Thoracic aorta (tissue), 2 donors: Measurements from ENCODE around the gene TENM4. TPM values are rescaled to one million over a fixed set of nuclear protein-coding genes. Genes with fewer than 3 reads are reported as not detected.

ENCODE experiments used
- ATAC-seq: fragments of 150-250 bp; one replicate; pipeline ENCODE4 v1.8.0; 2017; ENCODE audit warnings: low read depth; ENCODE audit not compliant: insufficient number of reproducible peaks, low FRiP score
- DNase-seq: peaks from one replicate; pipeline ENCODE4 v3.0.0-alpha.2; 2020; ENCODE audit warnings: low spot score
- H3K27ac ChIP-seq, 2 donors: fragments of 200-600 bp; sonication (generic); 1 replicate in 1 of 2; 2 replicates in 1 of 2; pipeline ENCODE4 v1.5.1; 2016; ENCODE audit warnings: mild to moderate bottlenecking in 2 of 2, moderate library complexity in 2 of 2
- H3K27me3 ChIP-seq: fragments of 200-600 bp; sonication (generic); replicated peaks from 2 replicates; pipeline ENCODE4 v1.6.0; 2016; ENCODE audit warnings: mild to moderate bottlenecking; ENCODE audit not compliant: insufficient read depth
- H3K36me3 ChIP-seq: fragments of 200-600 bp; sonication (generic); one replicate; pipeline ENCODE4 v1.5.1; 2016
- H3K4me1 ChIP-seq, 2 donors: fragments of 200-600 bp; sonication (generic); 1 replicate in 1 of 2; 2 replicates in 1 of 2; pipeline versions ENCODE4 v1.5.1 to v1.6.0; 2016; ENCODE audit warnings: low read depth in 2 of 2, mild to moderate bottlenecking in 1 of 2; ENCODE audit not compliant: control insufficient read depth in 1 of 2
- H3K4me3 ChIP-seq: fragments of 200-600 bp; sonication (generic); 2 replicates; pipeline ENCODE4 v1.5.1; 2016; ENCODE audit warnings: mild to moderate bottlenecking
- H3K9me3 ChIP-seq: fragments of 200-600 bp; sonication (generic); 2 replicates; pipeline ENCODE4 v1.5.1; 2016
- CTCF ChIP-seq: fragments of 200-600 bp; sonication (generic); IDR thresholded peaks from one replicate; pipeline ENCODE4 v1.5.1; 2019; ENCODE audit warnings: antibody characterized with exemption
- total RNA-seq, 2 donors: library from RNA; depleted of rRNA; stranded (reverse); fragments of >200 nt; gene quantifications; one replicate each; pipeline versions ENCODE4 v1.1.0 to v1.2.3, GENCODE V29; 2016

The TENM4 gene
- total RNA-seq, 2 donors from 2014 or later: 6.1 to 13.3 TPM

GRCh38 chr11:78676026-78676557, 764.7 kb downstream of the TENM4 start:
- H3K4me3 ChIP-seq: no peak overlapping the region
- ATAC-seq (no peak), DNase-seq (no peak)

GRCh38 chr11:78672850-78673620, 767.8 kb downstream of the TENM4 start:
- H3K9me3 ChIP-seq: no peaks in the 10 kb centered on the region
- DNase-seq (no peak), ATAC-seq (no peak)

More at GRCh38 chr11:78676026-78676557, 764.7 kb downstream of the TENM4 start:
- Histone ChIP-seq H3K27ac (no peak overlapping the region), H3K9me3 (no peaks in the 10 kb centered on the region), H3K4me1 (no peaks in the 10 kb centered on the region), H3K36me3 (peaks cover 5% of the 10 kb centered on the region), H3K27me3 (no peaks in the 10 kb centered on the region)
- TF ChIP-seq CTCF: no peak

GRCh38 chr11:78669249-78669648, 771.6 kb downstream of the TENM4 start:
- DNase-seq (no peak), ATAC-seq (no peak)
- H3K4me3 ChIP-seq: no peak overlapping the region
- no peaks in the 10 kb centered on the region for H3K27me3 ChIP-seq
- no peaks in the 10 kb centered on the region for H3K9me3 ChIP-seq
- TF ChIP-seq CTCF: no peak
- no peaks in the 10 kb centered on the region for H3K4me1 ChIP-seq
- peaks cover 5% of the 10 kb centered on the region for H3K36me3 ChIP-seq
- H3K27ac ChIP-seq: no peak overlapping the region

More at GRCh38 chr11:78672850-78673620, 767.8 kb downstream of the TENM4 start:
- no peak overlapping the region for H3K27ac ChIP-seq
- H3K36me3 ChIP-seq: peaks cover 5% of the 10 kb centered on the region
- no peak overlapping the region for H3K4me3 ChIP-seq
- H3K27me3 ChIP-seq: no peaks in the 10 kb centered on the region
- H3K4me1 ChIP-seq: no peaks in the 10 kb centered on the region
- TF ChIP-seq CTCF: no peak

- Histone ChIP-seq H3K4me1 (no peaks in the 10 kb centered on the region), H3K4me3 (no peak overlapping the region), H3K9me3 (no peaks in the 10 kb centered on the region), H3K27me3 (no peaks in the 10 kb centered on the region), H3K27ac (no peak overlapping the region), H3K36me3 (peaks cover 5% of the 10 kb centered on the region)
- ATAC-seq: no peak
- TF ChIP-seq CTCF: no peak
- DNase-seq: no peak
Observed at GRCh38 chr11:78667461-78667860, 773.4 kb downstream of the TENM4 start.

- DNase-seq (no peak), ATAC-seq (no peak)
- peaks cover 2% of the 10 kb centered on the region for H3K36me3 ChIP-seq
- H3K27ac ChIP-seq: no peak overlapping the region
- H3K27me3 ChIP-seq: no peaks in the 10 kb centered on the region
- H3K4me1 ChIP-seq: no peaks in the 10 kb centered on the region
- H3K9me3 ChIP-seq: no peaks in the 10 kb centered on the region
- H3K4me3 ChIP-seq: no peak overlapping the region
- TF ChIP-seq CTCF: no peak
Observed at GRCh38 chr11:78666675-78667160, 774.1 kb downstream of the TENM4 start.
